GM06990 (cell line): Measurements from ENCODE around the gene ELOA.
"Not testable (repeated sequence)": the region's sequence is repeated elsewhere in the genome, so short reads cannot be mapped to it uniquely, and the experiment has no call there.

Experiments used
- DNase-seq: peaks from one replicate; pipeline ENCODE4 v3.0.0-alpha.2; 2011; ENCODE audit not compliant: insufficient read length; ENCODE audit errors: extremely low read depth
- H3K27me3 ChIP-seq: replicated peaks from 2 replicates; pipeline ENCODE4 v1.6.0; 2011; ENCODE audit warnings: low read length; ENCODE audit not compliant: control insufficient read depth, insufficient read depth
- H3K36me3 ChIP-seq: 2 replicates; pipeline ENCODE4 v1.5.1; 2011; ENCODE audit warnings: low read length; ENCODE audit not compliant: control insufficient read depth, insufficient read depth
- H3K4me3 ChIP-seq: replicated peaks from 2 replicates; pipeline ENCODE4 v1.5.1; 2011; ENCODE audit warnings: low read depth, mild to moderate bottlenecking, control low read depth, low read length
- CTCF ChIP-seq: IDR thresholded peaks from 2 replicates; pipeline ENCODE4 v1.5.1; 2011; ENCODE audit warnings: low read length, control low read depth, mild to moderate bottlenecking, inconsistent platforms; ENCODE audit not compliant: insufficient read depth, poor library complexity, severe bottlenecking

ELOA gene

GRCh38 chr1:23791516-23792047, 48.3 kb downstream of the ELOA start:
- Histone ChIP-seq H3K4me3 (peak overlapping the region; percentile 99), H3K27me3 (no peaks in the 10 kb centered on the region), H3K36me3 (peaks cover 16% of the 10 kb centered on the region)
- no peak for TF ChIP-seq CTCF
- no peak for DNase-seq

- peaks cover 18% of the 10 kb centered on the region for H3K36me3 ChIP-seq
- H3K27me3 ChIP-seq: no peaks in the 10 kb centered on the region
- TF ChIP-seq CTCF: no peak
- no peak for DNase-seq
- peak overlapping the region; percentile 99 for H3K4me3 ChIP-seq
Measured at GRCh38 chr1:23792151-23792945, 49.1 kb downstream of the ELOA start.

- H3K4me3 ChIP-seq: no peak overlapping the region
- TF ChIP-seq CTCF: no peak
- no peak for DNase-seq
- H3K36me3 ChIP-seq: peaks cover 23% of the 10 kb centered on the region
- H3K27me3 ChIP-seq: no peaks in the 10 kb centered on the region
Measured at GRCh38 chr1:23793018-23793781, 49.9 kb downstream of the ELOA start.

GRCh38 chr1:23793861-23794731, 50.8 kb downstream of the ELOA start:
- Histone ChIP-seq H3K4me3 (no peak overlapping the region), H3K27me3 (no peaks in the 10 kb centered on the region), H3K36me3 (peaks cover 23% of the 10 kb centered on the region)
- no peak for DNase-seq
- no peak for TF ChIP-seq CTCF

- DNase-seq, H3K27me3 ChIP-seq, H3K4me3 ChIP-seq: not testable (repeated sequence)
- peaks cover 23% of the 10 kb centered on the region for H3K36me3 ChIP-seq
Measured at GRCh38 chr1:23794732-23795182, 51.5 kb downstream of the ELOA start.
